DND-41 (cell line): ENCODE results near the gene CCDC92.

Experiments
- EZH2 ChIP-seq: IDR thresholded peaks from 3 replicates; pipeline ENCODE4 v1.6.1; 2012; ENCODE audit warnings: borderline replicate concordance, low read depth, mild to moderate bottlenecking, moderate library complexity, low read length, inconsistent platforms; ENCODE audit not compliant: severe bottlenecking
- TF ChIP-seq, protein P1 (sequence below): IDR thresholded peaks from 2 replicates; pipeline ENCODE4 v1.5.1; 2012; ENCODE audit warnings: borderline replicate concordance, low read length, moderate library complexity, mild to moderate bottlenecking; ENCODE audit not compliant: poor library complexity, severe bottlenecking; ENCODE audit errors: extremely low read depth

DNA sequence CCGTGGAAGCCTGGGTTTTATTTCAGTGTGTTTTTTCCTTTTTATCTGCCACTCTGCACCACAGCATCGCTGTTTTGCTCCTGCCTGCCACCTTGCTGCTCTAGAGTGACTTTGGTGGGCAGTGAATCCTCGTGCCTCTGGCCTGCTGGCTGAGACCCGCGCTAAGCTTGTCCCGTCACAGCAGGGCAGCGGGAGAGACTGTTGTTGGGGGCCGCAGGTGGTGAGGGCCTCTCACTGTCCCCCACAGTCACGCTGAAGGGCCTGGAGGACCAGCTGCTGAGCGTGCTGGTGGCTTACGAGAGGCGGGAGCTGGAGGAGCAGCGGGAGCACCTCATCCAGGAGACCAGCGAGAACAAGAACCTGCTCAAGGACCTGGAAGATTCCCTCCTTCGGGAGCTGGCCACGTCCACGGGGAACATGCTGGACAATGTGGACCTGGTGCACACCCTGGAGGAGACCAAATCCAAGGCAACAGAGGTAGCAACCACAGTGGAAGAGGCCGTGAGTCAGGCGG, 55.2 kb downstream of the CCDC92 start:
- TF ChIP-seq, protein P1, sequence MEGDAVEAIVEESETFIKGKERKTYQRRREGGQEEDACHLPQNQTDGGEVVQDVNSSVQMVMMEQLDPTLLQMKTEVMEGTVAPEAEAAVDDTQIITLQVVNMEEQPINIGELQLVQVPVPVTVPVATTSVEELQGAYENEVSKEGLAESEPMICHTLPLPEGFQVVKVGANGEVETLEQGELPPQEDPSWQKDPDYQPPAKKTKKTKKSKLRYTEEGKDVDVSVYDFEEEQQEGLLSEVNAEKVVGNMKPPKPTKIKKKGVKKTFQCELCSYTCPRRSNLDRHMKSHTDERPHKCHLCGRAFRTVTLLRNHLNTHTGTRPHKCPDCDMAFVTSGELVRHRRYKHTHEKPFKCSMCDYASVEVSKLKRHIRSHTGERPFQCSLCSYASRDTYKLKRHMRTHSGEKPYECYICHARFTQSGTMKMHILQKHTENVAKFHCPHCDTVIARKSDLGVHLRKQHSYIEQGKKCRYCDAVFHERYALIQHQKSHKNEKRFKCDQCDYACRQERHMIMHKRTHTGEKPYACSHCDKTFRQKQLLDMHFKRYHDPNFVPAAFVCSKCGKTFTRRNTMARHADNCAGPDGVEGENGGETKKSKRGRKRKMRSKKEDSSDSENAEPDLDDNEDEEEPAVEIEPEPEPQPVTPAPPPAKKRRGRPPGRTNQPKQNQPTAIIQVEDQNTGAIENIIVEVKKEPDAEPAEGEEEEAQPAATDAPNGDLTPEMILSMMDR: no peak
- no peak for TF ChIP-seq EZH2
